Measurements from ENCODE around the gene CLEC1A. TPM values are rescaled to one million over a fixed set of nuclear protein-coding genes. Genes with fewer than 3 reads are reported as not detected.

The CLEC1A gene
- total RNA-seq, 1 donor = not detected

- Histone ChIP-seq H3K79me2 (ENCODE audit: insufficient read depth, low read length) (no peaks in the 10 kb centered on the region), H2AFZ (ENCODE audit: low read length) (no peak overlapping the region), H3K27ac (ENCODE audit: low read depth, low read length) (no peak overlapping the region), H3K36me3 (ENCODE audit: insufficient read depth, low read length) (no peaks in the 10 kb centered on the region), H3K9me3 (ENCODE audit: low read depth, low read length) (no peaks in the 10 kb centered on the region), H3K4me2 (ENCODE audit: insufficient read depth, low read length) (no peak overlapping the region), H3K27me3 (ENCODE audit: insufficient read depth, low read length) (no peaks in the 10 kb centered on the region), H3K4me1 (ENCODE audit: insufficient read depth, low read length) (no peaks in the 10 kb centered on the region), H3K4me3 (ENCODE audit: insufficient read depth, low read length) (no peak overlapping the region), H4K20me1 (ENCODE audit: insufficient read depth, low read length) (no peaks in the 10 kb centered on the region)
- no peak for TF ChIP-seq CTCF (IDR thresholded peaks at IDR 0.05; ENCODE audit: extremely low read depth, low read depth, low read length)
- no peak for DNase-seq (ENCODE audit: insufficient read length, low spot score, missing footprints)
These were observed 22.5 kb upstream of the CLEC1A start for GRCh38 chr12:10121278-10121677.

GRCh38 chr12:10119066-10119465, 20.3 kb upstream of the CLEC1A start:
- no peak overlapping the region for H3K4me2 ChIP-seq (ENCODE audit: insufficient read depth, low read length)
- no peaks in the 10 kb centered on the region for H3K79me2 ChIP-seq (ENCODE audit: insufficient read depth, low read length)
- no peak overlapping the region for H3K27ac ChIP-seq (ENCODE audit: low read depth, low read length)
- no peaks in the 10 kb centered on the region for H3K4me1 ChIP-seq (ENCODE audit: insufficient read depth, low read length)
- DNase-seq (ENCODE audit: insufficient read length, low spot score, missing footprints) = no peak
- no peak overlapping the region for H3K4me3 ChIP-seq (ENCODE audit: insufficient read depth, low read length)
- no peaks in the 10 kb centered on the region for H3K9me3 ChIP-seq (ENCODE audit: low read depth, low read length)
- no peak for TF ChIP-seq CTCF (IDR thresholded peaks at IDR 0.05; ENCODE audit: extremely low read depth, low read depth, low read length)
- no peak overlapping the region for H2AFZ ChIP-seq (ENCODE audit: low read length)
- H4K20me1 ChIP-seq (ENCODE audit: insufficient read depth, low read length) = no peaks in the 10 kb centered on the region
- no peaks in the 10 kb centered on the region for H3K36me3 ChIP-seq (ENCODE audit: insufficient read depth, low read length)
- no peaks in the 10 kb centered on the region for H3K27me3 ChIP-seq (ENCODE audit: insufficient read depth, low read length)

GRCh38 chr12:10115890-10116289, 17.1 kb upstream of the CLEC1A start:
- H2AFZ ChIP-seq (ENCODE audit: low read length) = no peak overlapping the region
- no peaks in the 10 kb centered on the region for H3K79me2 ChIP-seq (ENCODE audit: insufficient read depth, low read length)
- no peak overlapping the region for H3K4me3 ChIP-seq (ENCODE audit: insufficient read depth, low read length)
- H3K9me3 ChIP-seq (ENCODE audit: low read depth, low read length) = no peaks in the 10 kb centered on the region
- H3K36me3 ChIP-seq (ENCODE audit: insufficient read depth, low read length) = no peaks in the 10 kb centered on the region
- H3K27ac ChIP-seq (ENCODE audit: low read depth, low read length) = no peak overlapping the region
- no peaks in the 10 kb centered on the region for H3K4me1 ChIP-seq (ENCODE audit: insufficient read depth, low read length)
- DNase-seq (ENCODE audit: insufficient read length, low spot score, missing footprints) = no peak
- H3K4me2 ChIP-seq (ENCODE audit: insufficient read depth, low read length) = no peak overlapping the region
- H3K27me3 ChIP-seq (ENCODE audit: insufficient read depth, low read length) = no peaks in the 10 kb centered on the region
- TF ChIP-seq CTCF (IDR thresholded peaks at IDR 0.05; ENCODE audit: extremely low read depth, low read depth, low read length) = no peak
- no peaks in the 10 kb centered on the region for H4K20me1 ChIP-seq (ENCODE audit: insufficient read depth, low read length)

- no peak overlapping the region for H2AFZ ChIP-seq (ENCODE audit: low read length)
These were observed 16.5 kb upstream of the CLEC1A start for GRCh38 chr12:10115311-10115710.

More at GRCh38 chr12:10115311-10115710, 16.5 kb upstream of the CLEC1A start:
- Histone ChIP-seq H3K36me3 (ENCODE audit: insufficient read depth, low read length) (no peaks in the 10 kb centered on the region), H3K9me3 (ENCODE audit: low read depth, low read length) (no peaks in the 10 kb centered on the region), H3K27ac (ENCODE audit: low read depth, low read length) (no peak overlapping the region), H3K27me3 (ENCODE audit: insufficient read depth, low read length) (no peaks in the 10 kb centered on the region), H3K4me2 (ENCODE audit: insufficient read depth, low read length) (no peak overlapping the region), H3K79me2 (ENCODE audit: insufficient read depth, low read length) (no peaks in the 10 kb centered on the region), H3K4me1 (ENCODE audit: insufficient read depth, low read length) (no peaks in the 10 kb centered on the region), H4K20me1 (ENCODE audit: insufficient read depth, low read length) (no peaks in the 10 kb centered on the region), H3K4me3 (ENCODE audit: insufficient read depth, low read length) (no peak overlapping the region)
- DNase-seq (ENCODE audit: insufficient read length, low spot score, missing footprints) = no peak
- TF ChIP-seq CTCF (IDR thresholded peaks at IDR 0.05; ENCODE audit: extremely low read depth, low read depth, low read length) = no peak

All from osteoblast (primary cell).